Measurements from ENCODE around the gene REPS2. TPM values are rescaled to one million over a fixed set of nuclear protein-coding genes. Genes with fewer than 3 reads are reported as not detected.

Gene REPS2
- total and polyA plus RNA-seq, 12 donors, result 0.78 to 15.5 (median 6.3) TPM

- H3K4me1 ChIP-seq, result no peaks in the 10 kb centered on the region
- H3K27me3 ChIP-seq, result no peaks in the 10 kb centered on the region
- no peak for TF ChIP-seq CTCF (IDR thresholded peaks at IDR 0.05)
- H3K36me3 ChIP-seq, result no peaks in the 10 kb centered on the region
- DNase-seq, result no peak
- no peak for ATAC-seq
- intact Hi-C loops (cut with DNase I), result no loop called here
- WGBS, 2 donors, result 90 to 92% methylated on average over 2 of the region's 2 CpGs
- H3K4me3 ChIP-seq, result no peak overlapping the region
- H3K9me3 ChIP-seq, result peaks cover 0 to 24% (median 16%) of the 10 kb centered on the region in 11 donors
- H3K27ac ChIP-seq, result no peak overlapping the region
Measured at GRCh38 chrX:17167915-17168314, 221.5 kb downstream of the REPS2 start.

GRCh38 chrX:17170973-17171372 is 224.5 kb downstream of the REPS2 start:
- ATAC-seq, result no peak
- TF ChIP-seq CTCF (IDR thresholded peaks at IDR 0.05), result no peak
- intact Hi-C loops (cut with DNase I), result no loop called here
- no peak for DNase-seq
- H3K27me3 ChIP-seq, result no peaks in the 10 kb centered on the region
- no peak overlapping the region for H3K4me3 ChIP-seq
- H3K4me1 ChIP-seq, result no peaks in the 10 kb centered on the region
- no peaks in the 10 kb centered on the region for H3K36me3 ChIP-seq
- WGBS, 2 donors, result 66 to 69% methylated on average over 2 of the region's 2 CpGs
- peaks cover 0 to 4% (median 0%) of the 10 kb centered on the region in 11 donors for H3K9me3 ChIP-seq
- H3K27ac ChIP-seq, result no peak overlapping the region

- H3K27ac ChIP-seq, result no peak overlapping the region
- 61 to 63% methylated on average over 8 of the region's 8 CpGs for WGBS, 2 donors
- intact Hi-C loops (cut with DNase I), result no loop called here
- H3K4me3 ChIP-seq, result no peak overlapping the region
- no peaks in the 10 kb centered on the region for H3K27me3 ChIP-seq
- peaks cover 0 to 4% (median 0%) of the 10 kb centered on the region in 11 donors for H3K9me3 ChIP-seq
- H3K4me1 ChIP-seq, result no peaks in the 10 kb centered on the region
- H3K36me3 ChIP-seq, result no peaks in the 10 kb centered on the region
- peak; percentile 23 to 60 for DNase-seq
- no peak for TF ChIP-seq CTCF (IDR thresholded peaks at IDR 0.05)
- ATAC-seq, result peak in 7 of 8 donors; percentile 48 to 80 (median 68)
Measured at GRCh38 chrX:17174671-17175070, 228.2 kb downstream of the REPS2 start.

- Histone ChIP-seq H3K4me1 (no peaks in the 10 kb centered on the region), H3K36me3 (no peaks in the 10 kb centered on the region), H3K9me3 (no peaks in the 10 kb centered on the region), H3K27me3 (no peaks in the 10 kb centered on the region), H3K4me3 (no peak overlapping the region), H3K27ac (no peak overlapping the region)
- TF ChIP-seq CTCF (IDR thresholded peaks at IDR 0.05), result no peak
- 93 to 98% methylated on average over 3 of the region's 3 CpGs for WGBS, 2 donors
- no peak for DNase-seq
- intact Hi-C loops (cut with DNase I), result no loop called here
- ATAC-seq, result no peak
Measured at GRCh38 chrX:17182317-17182716, 235.9 kb downstream of the REPS2 start.
